ENCODE data around the gene PTPRR.

GRCh38 chr12:70788774-70789173 is 131.8 kb downstream of the PTPRR start:
- TF ChIP-seq YY1 (IDR thresholded peaks at IDR 0.05; ENCODE audit: insufficient read depth, insufficient read length) (no peak), ZNF274 (IDR thresholded peaks at IDR 0.05; ENCODE audit: low read depth, low read length) (no peak)

Measured in NT2/D1 (cell line).